Ishikawa (cell line): ENCODE results near the gene MYO1B.

Source experiments
- CEBPB ChIP-seq: IDR thresholded peaks from 2 replicates; pipeline ENCODE4 v1.6.1; 2012
- CREB1 ChIP-seq: IDR thresholded peaks from 2 replicates; pipeline ENCODE4 v1.6.1; 2012; ENCODE audit warnings: low read depth
- EGR1 ChIP-seq: IDR thresholded peaks from 2 replicates; pipeline ENCODE4 v1.6.1; 2012
- EP300 ChIP-seq: IDR thresholded peaks from 2 replicates; pipeline ENCODE4 v1.6.1; 2012; ENCODE audit warnings: borderline replicate concordance
- FOXM1 ChIP-seq: IDR thresholded peaks from 2 replicates; pipeline ENCODE4 v1.6.1; 2012; ENCODE audit warnings: low read depth, borderline replicate concordance
- NFIC ChIP-seq: IDR thresholded peaks from 2 replicates; pipeline ENCODE4 v1.6.1; 2012
- RAD21 ChIP-seq: IDR thresholded peaks from 2 replicates; pipeline ENCODE4 v1.6.1; 2012; ENCODE audit warnings: low read depth
- TAF1 ChIP-seq: IDR thresholded peaks from 2 replicates; pipeline ENCODE4 v1.6.1; 2012; ENCODE audit warnings: low read depth, mild to moderate bottlenecking
- TCF12 ChIP-seq: IDR thresholded peaks from 2 replicates; pipeline ENCODE4 v1.6.1; 2012; ENCODE audit warnings: low read depth
- TEAD4 ChIP-seq: IDR thresholded peaks from 2 replicates; pipeline ENCODE4 v1.6.1; 2012
- YY1 ChIP-seq: IDR thresholded peaks from 2 replicates; pipeline ENCODE4 v1.6.1; 2012; ENCODE audit warnings: low read depth
- ZBTB7A ChIP-seq: IDR thresholded peaks from 2 replicates; pipeline ENCODE4 v1.6.1; 2012; ENCODE audit warnings: low read depth
- TF ChIP-seq, protein P1 (sequence below): IDR thresholded peaks from 2 replicates; pipeline ENCODE4 v1.6.1; 2012
- TF ChIP-seq, protein P2 (sequence below): IDR thresholded peaks from 2 replicates; pipeline ENCODE4 v1.6.1; 2012
- TF ChIP-seq, protein P3 (sequence below): IDR thresholded peaks from 2 replicates; pipeline ENCODE4 v1.6.1; 2012; ENCODE audit warnings: low read depth, mild to moderate bottlenecking

MYO1B gene

GRCh38 chr2:191234376-191234775, 10.8 kb upstream of the MYO1B start:
- no peak for TF ChIP-seq EP300
- TF ChIP-seq NFIC: no peak
- no peak for TF ChIP-seq FOXM1
- no peak for TF ChIP-seq TCF12
- TF ChIP-seq, protein P1, sequence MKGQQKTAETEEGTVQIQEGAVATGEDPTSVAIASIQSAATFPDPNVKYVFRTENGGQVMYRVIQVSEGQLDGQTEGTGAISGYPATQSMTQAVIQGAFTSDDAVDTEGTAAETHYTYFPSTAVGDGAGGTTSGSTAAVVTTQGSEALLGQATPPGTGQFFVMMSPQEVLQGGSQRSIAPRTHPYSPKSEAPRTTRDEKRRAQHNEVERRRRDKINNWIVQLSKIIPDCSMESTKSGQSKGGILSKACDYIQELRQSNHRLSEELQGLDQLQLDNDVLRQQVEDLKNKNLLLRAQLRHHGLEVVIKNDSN: no peak
- no peak for TF ChIP-seq RAD21

DNA sequence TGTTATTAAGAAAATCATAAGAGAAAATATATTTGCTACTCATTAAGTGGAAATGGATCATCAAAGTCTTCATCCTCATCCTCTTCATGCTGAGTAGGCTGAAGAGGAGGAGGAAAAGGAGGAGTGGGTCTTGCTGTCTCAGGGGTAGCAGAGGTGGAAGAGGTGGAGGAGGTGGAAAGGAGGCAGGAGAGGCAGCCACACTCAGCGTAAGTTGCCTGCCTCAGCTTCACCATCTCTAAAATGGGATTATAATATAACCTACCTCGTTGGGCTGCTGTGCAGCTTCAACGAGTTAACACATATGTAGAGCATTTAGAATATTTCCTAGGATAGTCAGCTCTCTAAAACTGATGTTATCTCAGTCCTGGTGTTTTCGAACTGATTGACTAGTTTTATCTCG, 4.3 kb upstream of the MYO1B start:
- TF ChIP-seq, protein P2, sequence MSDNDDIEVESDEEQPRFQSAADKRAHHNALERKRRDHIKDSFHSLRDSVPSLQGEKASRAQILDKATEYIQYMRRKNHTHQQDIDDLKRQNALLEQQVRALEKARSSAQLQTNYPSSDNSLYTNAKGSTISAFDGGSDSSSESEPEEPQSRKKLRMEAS: no peak
- no peak for TF ChIP-seq EP300
- TF ChIP-seq ZBTB7A: no peak

DNA sequence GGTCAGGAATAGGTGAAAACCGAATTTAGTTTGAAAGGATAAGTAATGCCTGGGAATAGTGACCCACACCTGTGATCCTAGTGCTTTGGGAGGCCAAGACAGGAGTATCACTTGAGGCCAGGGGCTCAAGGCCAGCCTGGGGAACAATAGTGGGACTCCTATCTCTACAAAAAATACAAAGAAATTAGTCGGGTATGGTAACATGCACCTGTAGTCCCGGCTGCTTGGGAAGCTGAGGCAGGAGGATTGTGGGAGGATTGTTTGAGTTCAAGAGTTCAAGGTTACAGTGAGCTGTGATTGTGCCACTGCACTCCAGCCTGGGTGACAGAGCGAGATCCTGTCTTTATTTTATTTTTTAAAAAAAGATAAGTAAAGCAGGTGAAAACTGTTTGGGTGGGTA, 3.8 kb upstream of the MYO1B start:
- TF ChIP-seq TCF12: no peak
- TF ChIP-seq FOXM1: no peak
- TF ChIP-seq CEBPB: no peak
- no peak for TF ChIP-seq TAF1
- no peak for TF ChIP-seq EP300
- no peak for TF ChIP-seq ZBTB7A
- TF ChIP-seq YY1: no peak
- TF ChIP-seq RAD21: no peak
- TF ChIP-seq TEAD4: no peak
- no peak for TF ChIP-seq EGR1
- TF ChIP-seq, protein P3, sequence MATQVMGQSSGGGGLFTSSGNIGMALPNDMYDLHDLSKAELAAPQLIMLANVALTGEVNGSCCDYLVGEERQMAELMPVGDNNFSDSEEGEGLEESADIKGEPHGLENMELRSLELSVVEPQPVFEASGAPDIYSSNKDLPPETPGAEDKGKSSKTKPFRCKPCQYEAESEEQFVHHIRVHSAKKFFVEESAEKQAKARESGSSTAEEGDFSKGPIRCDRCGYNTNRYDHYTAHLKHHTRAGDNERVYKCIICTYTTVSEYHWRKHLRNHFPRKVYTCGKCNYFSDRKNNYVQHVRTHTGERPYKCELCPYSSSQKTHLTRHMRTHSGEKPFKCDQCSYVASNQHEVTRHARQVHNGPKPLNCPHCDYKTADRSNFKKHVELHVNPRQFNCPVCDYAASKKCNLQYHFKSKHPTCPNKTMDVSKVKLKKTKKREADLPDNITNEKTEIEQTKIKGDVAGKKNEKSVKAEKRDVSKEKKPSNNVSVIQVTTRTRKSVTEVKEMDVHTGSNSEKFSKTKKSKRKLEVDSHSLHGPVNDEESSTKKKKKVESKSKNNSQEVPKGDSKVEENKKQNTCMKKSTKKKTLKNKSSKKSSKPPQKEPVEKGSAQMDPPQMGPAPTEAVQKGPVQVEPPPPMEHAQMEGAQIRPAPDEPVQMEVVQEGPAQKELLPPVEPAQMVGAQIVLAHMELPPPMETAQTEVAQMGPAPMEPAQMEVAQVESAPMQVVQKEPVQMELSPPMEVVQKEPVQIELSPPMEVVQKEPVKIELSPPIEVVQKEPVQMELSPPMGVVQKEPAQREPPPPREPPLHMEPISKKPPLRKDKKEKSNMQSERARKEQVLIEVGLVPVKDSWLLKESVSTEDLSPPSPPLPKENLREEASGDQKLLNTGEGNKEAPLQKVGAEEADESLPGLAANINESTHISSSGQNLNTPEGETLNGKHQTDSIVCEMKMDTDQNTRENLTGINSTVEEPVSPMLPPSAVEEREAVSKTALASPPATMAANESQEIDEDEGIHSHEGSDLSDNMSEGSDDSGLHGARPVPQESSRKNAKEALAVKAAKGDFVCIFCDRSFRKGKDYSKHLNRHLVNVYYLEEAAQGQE: no peak
- no peak for TF ChIP-seq CREB1
- TF ChIP-seq, protein P1: no peak
- TF ChIP-seq, protein P2: no peak
- TF ChIP-seq NFIC: no peak

DNA sequence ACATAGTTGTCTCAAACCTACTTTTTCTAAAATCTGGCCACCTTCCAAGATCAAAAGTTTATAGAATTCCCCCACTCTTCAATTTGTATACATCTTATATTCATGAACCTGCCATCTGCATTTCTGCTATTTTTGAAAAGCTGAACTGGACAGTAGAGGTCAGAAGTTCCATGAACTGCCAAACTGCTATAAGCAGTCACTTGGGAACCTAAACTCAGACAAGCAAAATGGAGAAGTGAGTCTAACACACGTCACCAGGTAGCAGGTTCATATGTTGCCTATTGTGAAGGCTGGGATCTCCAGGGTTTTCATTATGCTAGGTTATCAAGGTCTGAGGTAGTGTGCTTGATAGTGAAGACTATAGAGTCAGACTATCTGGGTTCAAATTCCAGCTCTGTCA, 2.0 kb upstream of the MYO1B start:
- TF ChIP-seq YY1 (no peak), EGR1 (no peak), TEAD4 (no peak), ZBTB7A (no peak), TCF12 (no peak), RAD21 (no peak), TAF1 (no peak), CEBPB (no peak), FOXM1 (no peak), EP300 (no peak), NFIC (no peak), CREB1 (no peak)
- TF ChIP-seq, protein P3: no peak
- TF ChIP-seq, protein P2: no peak
- TF ChIP-seq, protein P1: no peak

DNA sequence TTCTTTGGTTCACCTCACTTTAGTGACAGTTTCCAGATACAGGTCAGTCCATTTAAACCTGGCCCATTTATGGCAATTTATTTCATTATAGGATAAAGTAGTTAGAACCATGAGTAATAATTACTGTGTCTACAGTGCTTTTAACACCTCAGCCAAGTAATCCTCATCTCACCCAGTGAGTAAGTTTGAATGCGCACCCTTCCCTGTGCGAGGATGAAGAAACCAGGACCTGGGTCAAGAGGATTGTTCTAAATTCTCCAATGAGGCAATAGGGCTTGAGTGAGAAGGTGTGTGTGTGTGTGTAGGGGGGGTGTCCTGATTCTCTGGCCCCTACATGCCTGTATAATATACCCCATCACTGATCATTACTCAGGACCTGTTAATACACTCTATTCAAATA, 854 bp upstream of the MYO1B start:
- TF ChIP-seq EP300 (no peak), CREB1 (no peak), NFIC (no peak), TCF12 (no peak), FOXM1 (no peak), TAF1 (no peak), TEAD4 (no peak), RAD21 (no peak), YY1 (no peak), ZBTB7A (no peak), EGR1 (no peak), CEBPB (no peak)
- TF ChIP-seq, protein P2: no peak
- TF ChIP-seq, protein P1: no peak
- TF ChIP-seq, protein P3: no peak
